IMR-90 (cell line): ENCODE data around the gene NECAB2. TPM values are rescaled to one million over a fixed set of nuclear protein-coding genes. Genes with fewer than 3 reads are reported as not detected.

Experiments used
- CHD1 ChIP-seq: IDR thresholded peaks from 2 replicates; pipeline ENCODE4 v1.6.1; 2012; ENCODE audit warnings: low read depth, low read length, improper control_type of control experiment
- FOS ChIP-seq: fragments of 150-350 bp; IDR thresholded peaks from 2 replicates; pipeline ENCODE4 v1.6.1; 2016; ENCODE audit warnings: low read depth, low read length
- MAFK ChIP-seq: IDR thresholded peaks from 2 replicates; pipeline ENCODE4 v1.6.1; 2012; ENCODE audit warnings: low read depth, low read length, improper control_type of control experiment
- RAD21 ChIP-seq: IDR thresholded peaks from 2 replicates; pipeline ENCODE4 v1.6.1; 2012; ENCODE audit warnings: low read length, improper control_type of control experiment
- USF2 ChIP-seq: fragments of 150-350 bp; IDR thresholded peaks from 2 replicates; pipeline ENCODE4 v1.6.1; 2017; ENCODE audit warnings: mild to moderate bottlenecking, antibody characterized with exemption, low read length, low read depth
- polyA plus RNA-seq, 3 experiments: library from polyadenylated mRNA; depleted of rRNA; stranded (reverse); fragments of >200 nt; gene quantifications; 2 replicates each; pipeline ENCODE4 v1.2.3, GENCODE V29; 2012; ENCODE audit warnings: low replicate concordance in 1 of 3
- total RNA-seq: library from RNA; depleted of rRNA; stranded (reverse); fragments of >200 nt; gene quantifications from 2 replicates; pipeline ENCODE4 v1.2.3, GENCODE V29; 2012

The NECAB2 gene
- total and polyA plus RNA-seq, 2 of the 4 experiments (the other 2 are of a cell fraction), result 0.27 TPM; not detected in 1

GRCh38 chr16:83925957-83926725 lies 41.9 kb upstream of the NECAB2 start (continued):
- TF ChIP-seq FOS, result no peak
- no peak for TF ChIP-seq CHD1
- no peak for TF ChIP-seq RAD21
- no peak for TF ChIP-seq MAFK
- TF ChIP-seq USF2, result no peak
